COR-L47 (cell line): Measurements from ENCODE around the gene DOCK2.
"Not testable (repeated sequence)": the region's sequence is repeated elsewhere in the genome, so short reads cannot be mapped to it uniquely, and the experiment has no call there.

Experiments used
- DNase-seq: peaks from one replicate; lab custom pipeline; 2025; lab: John Stamatoyannopoulos, UW

DOCK2 gene

DNA sequence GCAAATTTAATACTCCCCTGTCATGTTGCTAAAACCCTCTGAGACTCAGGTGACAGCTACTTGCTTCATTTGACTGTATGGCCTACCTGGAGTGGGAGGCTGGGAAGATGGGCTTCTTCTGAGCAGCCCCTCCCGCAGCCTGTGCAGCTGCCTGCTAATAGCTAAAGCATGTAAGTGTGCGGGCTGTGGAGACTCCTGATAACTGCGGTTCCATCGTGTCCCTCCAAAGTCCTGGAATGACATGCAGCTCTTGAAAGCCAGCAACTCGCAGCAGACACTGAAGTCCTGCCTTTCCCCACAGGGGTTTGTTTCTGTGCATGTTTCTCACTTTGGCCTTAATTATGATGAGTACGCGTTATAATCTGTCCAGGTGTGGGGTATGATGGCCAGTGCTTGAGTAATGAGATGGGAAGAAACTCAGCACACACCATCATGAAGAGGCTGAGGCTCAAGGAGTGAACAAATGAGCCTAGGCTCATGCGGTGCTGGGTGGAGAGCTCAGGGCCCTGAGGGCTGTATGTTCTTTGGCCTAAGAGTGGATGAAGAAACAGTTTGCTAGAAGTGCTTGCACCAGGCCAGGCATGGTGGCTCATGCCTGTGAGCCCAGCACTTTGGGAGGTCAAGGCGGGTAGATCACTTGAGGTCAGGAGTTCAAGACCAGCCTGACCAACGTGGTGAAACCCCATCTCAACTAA lies 119.1 kb downstream of the DOCK2 start:
- DNase-seq = no peak

DNA sequence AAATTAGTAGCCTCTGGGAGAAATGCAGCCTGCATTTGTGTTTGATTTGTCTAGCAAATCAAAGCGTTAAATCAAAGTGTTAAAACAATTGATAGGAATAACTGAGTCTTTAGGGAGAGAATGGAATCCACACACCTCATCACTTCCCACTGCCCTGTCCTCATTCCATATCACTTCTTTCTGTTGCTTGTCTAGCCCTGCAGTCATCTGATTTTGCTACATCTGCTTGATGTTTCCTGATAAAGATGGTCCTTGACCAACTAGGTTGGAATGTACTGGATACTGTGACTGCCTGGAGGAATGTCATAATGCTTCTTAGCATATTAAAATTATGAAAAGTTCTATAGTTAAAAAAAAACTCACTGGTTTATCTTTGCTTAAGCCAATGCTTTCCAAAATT lies 119.9 kb downstream of the DOCK2 start:
- DNase-seq = no peak

DNA sequence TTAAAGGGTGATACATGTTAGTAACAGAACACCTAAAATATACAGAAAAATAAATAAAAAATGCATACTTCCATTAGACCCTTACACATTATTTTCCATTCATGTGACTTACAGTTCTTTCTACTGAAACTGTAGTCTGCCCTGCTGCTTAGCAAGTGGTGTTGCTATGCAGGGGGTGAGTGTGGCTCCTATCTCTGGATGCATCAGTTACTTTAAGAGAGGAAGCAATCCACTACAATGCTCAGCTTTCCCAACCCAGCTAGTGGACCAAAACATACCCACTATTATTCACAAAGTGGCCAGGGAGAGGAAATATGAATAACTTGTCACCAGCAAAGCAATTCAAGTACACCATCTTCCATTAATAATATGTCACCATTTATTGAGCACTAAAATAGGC lies 121.8 kb downstream of the DOCK2 start:
- no peak for DNase-seq

DNA sequence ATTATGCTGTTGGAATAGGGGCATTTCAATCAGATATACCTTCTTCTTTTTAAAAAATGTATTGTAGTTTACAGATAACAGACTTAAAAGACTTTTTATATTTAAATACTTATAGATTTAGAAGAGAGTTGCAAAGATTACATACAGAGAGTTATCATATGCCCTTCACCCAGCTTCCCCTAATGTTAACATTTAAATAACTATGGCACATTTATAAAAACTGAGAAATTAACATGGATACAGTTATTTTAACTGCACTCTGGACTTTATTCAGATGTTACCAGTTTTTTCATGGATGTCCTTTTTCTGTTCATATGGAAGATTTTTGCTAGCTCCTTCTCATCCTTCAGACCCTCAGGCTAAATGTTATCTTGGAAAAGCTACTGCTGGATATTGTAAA lies 123.2 kb downstream of the DOCK2 start:
- no peak for DNase-seq

DNA sequence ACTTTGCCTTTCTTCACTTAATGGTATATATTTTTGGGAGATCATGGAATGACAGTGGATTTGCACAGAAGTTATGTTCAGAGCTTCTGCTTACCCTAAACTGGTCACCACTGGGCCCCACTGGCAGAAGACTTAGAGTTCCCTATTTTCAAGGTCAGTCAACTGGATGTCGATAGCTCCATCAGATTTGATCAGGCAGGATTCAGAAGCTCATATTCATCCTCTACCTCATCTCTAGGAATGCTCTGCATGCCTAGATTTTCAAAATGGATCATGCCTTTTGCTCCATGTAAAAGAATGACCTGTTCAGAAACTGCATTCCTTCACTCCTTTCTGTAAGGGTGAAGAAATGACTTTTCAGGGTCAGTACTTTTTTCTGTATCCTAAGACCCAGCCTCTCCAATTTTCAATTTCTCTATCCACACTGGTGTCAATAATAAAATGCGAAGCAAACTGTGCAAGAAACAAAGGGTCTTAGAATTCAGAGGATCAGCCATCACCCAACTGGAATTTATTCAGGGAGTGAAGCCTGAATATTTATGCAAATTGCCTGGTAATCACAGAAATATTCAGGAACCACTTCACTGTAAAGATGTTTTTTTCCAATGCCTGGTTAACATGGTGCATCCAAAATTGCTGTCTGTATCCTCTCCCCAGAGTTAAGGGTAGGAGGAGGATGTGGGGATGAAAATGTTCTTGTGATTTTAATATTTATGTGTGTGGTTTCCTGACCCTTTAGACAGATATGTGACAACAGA lies 125.4 kb downstream of the DOCK2 start:
- no peak for DNase-seq

DNA sequence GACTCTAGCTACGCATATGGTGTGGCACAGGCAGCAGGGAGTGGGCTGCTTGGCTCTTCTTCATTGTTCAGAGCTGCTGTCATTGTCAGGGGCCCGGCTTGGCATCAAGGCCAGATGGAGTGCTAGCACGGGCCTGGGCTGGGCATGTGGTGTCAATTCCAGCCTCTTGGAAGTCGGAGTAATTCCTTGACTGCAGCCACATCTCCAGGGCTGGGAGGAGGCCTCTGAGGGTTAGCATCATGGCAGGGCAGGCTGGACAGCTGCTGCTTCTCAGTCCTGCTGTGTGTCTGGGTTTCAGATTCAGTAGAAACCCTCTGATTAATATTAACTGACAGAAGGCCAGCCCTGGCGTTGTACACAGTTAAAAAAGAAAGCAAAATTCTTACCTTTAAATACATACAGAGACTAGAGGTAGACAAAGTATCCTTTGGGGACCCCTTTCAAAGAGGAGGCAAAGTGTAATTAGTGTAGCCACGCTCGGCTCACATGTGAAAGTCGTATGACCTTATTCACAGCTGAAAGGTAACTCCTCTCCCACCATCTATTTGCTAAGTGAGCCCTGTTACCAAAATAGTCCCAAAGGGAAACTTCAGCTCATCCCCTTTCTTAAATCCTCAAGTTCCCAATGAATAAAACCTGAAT lies 126.4 kb downstream of the DOCK2 start:
- no peak for DNase-seq

DNA sequence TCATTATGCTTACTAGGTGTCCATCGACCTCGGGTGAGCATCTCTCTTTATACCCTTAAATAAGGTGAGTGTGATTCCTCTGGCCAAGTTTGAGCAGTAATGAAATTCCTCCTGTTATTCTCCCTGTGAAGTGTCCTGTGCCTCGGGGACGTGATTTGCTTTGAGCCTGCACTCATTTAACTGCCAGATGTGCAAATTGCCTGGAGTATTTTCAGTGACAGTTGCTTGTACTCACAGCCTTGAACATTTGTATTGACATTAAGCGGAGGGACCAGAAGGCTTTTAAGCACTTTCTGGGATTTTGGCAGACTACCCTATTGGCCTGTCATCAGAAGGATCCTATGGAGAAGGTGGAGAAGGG lies 126.9 kb downstream of the DOCK2 start:
- no peak for DNase-seq

DNA sequence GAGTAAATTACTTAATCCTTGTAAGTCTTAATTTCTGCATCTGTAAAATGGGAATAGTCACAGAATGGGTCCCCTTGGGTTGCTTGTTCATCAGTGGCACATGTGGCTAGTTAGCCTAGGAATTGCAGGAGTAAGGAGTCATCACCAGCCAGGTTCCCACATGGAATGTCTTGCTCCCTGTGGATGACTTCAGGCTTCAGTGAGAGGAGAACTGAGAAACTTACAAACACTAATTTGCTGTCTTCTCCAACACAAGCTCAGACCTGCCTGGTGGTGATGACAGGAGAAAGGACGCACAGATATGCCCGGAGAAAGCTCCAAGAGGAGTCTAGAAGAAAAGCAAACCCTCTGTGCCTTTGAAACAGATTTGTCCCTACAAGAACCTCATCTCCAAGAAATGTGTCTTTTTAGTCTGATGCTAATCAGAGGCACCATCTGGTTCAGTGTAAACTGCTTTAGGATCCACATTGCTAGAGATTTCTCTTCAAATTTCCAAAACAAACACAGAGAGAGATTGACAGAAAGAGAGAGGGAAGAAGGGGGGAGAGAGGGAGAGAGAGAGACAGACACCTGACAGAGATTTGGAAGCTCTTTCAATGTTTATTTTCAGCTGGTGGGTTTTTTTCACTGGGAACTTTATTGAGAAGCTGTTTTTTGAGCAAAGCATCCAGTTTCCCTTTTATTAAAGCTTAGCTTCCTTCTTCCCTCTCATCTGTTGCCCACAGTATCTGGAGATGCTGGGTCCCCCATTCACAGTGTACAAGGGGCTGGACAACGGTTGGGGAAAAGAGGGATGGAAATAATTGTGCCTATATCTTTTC lies 128.3 kb downstream of the DOCK2 start:
- no peak for DNase-seq

DNA sequence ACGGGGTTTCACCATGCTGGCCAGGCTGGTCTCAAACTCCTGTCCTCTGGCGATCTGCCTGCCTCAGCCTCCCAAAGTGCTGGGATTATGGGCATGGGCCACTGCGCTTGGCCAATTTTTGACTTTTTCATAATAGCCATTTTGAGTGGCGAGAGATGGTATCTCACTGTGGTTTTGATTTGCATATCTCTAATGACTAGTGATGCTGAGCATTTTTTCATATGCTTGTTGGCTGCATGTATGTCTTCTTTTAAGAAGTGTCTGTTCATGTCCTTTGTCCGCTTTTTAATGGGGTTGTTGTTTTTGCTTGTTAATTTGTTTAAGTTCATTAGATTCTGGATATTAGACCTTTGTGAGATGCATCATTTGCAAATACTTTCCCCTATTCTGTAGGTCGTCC lies 129.9 kb downstream of the DOCK2 start:
- not testable (repeated sequence) for DNase-seq

DNA sequence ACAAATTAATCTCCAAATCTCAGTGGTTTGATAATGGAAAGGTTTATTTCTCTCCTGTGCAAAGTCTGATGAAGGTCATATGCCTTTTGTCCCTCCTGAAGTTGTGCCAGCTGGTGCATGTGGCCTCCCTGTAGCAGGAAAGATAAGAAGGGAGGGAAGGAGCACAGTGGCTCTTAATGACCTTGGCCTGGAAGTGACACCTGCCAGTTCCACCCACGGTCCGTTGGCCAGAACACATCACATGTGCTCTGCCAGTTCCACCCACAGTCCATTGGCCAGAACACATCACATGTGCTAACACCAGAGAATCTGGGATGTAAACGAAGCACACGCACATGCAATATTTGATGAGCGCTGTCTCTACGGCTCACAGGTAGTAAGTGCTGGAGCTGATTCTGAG lies 130.9 kb downstream of the DOCK2 start:
- DNase-seq = no peak

DNA sequence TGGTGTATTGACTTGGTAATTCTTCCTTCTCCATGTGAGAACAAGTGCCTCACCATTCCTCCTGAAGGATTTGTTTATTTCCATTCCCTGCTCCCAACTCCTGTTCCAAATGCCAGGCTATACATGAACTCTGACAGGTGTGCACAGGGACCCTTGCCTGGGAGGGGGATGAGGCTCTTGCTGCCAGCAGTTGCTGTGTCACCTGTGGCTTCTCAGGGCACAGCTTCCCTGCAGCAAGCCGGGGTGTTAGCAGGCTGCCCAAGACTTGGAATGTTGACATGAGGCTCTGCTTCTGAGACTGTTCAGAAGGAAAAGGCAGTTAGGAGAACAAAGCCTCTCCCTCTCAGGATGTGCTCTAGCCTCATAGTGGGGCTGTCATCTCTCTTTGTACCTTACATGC lies 131.3 kb downstream of the DOCK2 start:
- no peak for DNase-seq

DNA sequence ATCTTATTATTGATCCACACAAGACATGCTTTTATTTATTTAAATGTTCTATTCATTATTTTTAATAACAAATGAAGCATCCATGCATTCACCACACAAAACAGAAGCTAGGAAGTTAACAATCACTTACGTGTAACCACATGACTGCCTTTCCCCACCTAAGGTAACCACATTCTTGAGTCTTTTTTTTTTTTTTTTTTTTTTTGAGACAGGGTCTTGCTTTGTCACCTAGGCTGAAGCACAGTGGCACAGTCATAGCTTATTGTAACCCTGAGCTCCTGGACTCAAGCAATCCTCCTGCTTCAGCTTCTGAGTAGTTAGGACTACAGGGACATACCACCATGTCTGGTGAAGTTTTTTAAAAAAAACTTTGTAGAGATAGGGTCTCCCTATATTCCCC lies 133.0 kb downstream of the DOCK2 start:
- DNase-seq = no peak

DNA sequence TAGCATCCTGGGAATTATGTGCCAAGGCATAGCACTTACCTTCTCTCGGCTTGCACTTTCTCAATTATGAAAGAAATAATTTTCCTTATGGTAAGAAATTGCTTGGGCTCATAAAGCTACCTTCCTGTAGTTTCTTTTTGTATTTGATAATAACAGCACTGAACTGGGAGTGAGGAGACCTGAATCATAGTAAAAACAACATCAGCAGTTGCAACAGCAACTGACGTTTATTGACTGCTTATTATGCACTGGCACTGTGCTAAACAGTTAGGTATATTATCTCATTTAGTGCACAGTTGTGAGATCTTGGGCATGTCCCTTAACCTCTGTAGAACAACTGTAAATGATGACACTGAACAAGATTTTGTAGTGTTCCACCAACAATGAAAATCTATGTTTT lies 135.2 kb downstream of the DOCK2 start:
- no peak for DNase-seq

DNA sequence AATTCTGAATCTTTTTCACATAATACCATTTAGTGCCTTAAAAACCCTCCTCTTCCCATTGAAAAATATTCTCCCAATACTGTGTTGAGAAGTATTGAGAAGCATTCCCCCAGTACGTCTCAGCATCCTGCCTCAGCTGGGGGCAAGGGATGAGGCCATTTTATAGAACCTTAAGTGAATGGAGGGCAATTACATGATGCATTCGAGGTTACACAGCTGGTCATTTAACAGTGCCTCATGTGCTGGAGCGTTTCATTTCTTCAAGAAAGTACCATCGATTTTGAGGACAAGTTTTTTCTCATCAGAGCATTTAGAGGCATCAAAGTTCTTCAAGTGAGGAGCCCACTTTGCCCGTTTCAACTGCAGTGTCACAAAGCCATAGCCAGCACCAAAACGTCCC lies 135.6 kb downstream of the DOCK2 start:
- DNase-seq = no peak

DNA sequence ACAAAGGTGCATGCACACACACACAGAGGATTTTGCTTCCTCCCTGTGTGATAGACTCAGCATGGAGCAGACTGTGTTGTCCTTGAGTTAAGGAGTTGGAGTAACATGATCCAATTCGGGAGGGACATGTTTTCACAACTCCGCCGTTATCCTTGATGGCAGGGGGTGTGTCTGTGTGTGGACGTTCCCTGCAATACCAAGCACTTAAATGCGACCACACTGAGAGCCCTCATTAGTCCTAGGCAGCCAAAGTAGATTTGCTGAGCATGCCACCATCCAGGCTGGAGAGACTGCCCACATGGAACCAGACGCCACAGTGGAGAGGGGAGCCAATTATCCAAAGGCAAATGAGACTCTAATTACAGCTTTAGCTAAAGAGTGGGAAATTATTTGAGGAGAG lies 140.1 kb downstream of the DOCK2 start:
- peak; percentile 87 for DNase-seq

DNA sequence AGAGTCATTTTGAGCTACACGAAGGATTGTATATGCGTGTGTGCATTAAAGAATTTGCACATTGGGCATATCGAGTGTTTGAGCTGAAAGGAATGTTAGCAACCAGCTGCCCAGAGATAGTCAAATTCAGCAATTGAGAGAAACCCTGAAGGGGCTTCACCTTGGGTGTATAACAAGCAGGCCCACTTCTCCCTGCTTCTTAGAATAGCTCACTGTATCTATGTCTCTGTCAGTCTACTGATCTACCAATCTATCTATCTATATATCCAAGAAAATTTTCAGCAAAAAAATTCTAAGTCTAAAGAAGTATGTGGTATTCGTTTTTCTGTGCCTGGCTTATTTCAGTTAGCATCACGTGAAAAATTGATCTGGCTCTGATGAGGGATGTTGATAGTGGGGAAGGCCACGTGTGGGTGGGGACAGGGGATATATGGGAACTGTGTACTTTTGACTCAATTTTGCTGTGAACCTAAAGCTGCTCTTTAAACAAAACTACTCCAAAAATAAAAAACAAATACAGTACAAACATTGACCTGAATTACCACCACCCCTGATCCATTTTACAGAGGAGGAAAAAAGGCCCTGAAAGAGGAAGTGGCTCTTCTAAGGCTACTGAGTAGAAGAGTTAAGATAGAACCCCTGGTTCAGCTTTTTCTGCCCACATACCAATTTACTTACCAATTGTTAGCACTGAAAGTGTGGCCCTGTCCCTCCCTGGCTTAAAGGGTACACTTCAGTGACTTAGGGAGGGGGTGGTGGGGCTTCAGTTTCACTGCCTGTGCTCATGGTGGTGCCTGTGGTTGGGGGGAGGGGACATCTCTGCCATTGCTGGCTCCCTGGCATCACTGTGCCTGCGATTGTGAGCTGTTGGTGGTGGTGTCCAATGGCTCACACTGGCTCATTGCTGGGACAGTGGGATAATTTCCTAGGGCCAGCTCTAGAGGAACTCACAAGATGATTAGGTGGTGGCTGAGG lies 141.8 kb downstream of the DOCK2 start:
- no peak for DNase-seq

DNA sequence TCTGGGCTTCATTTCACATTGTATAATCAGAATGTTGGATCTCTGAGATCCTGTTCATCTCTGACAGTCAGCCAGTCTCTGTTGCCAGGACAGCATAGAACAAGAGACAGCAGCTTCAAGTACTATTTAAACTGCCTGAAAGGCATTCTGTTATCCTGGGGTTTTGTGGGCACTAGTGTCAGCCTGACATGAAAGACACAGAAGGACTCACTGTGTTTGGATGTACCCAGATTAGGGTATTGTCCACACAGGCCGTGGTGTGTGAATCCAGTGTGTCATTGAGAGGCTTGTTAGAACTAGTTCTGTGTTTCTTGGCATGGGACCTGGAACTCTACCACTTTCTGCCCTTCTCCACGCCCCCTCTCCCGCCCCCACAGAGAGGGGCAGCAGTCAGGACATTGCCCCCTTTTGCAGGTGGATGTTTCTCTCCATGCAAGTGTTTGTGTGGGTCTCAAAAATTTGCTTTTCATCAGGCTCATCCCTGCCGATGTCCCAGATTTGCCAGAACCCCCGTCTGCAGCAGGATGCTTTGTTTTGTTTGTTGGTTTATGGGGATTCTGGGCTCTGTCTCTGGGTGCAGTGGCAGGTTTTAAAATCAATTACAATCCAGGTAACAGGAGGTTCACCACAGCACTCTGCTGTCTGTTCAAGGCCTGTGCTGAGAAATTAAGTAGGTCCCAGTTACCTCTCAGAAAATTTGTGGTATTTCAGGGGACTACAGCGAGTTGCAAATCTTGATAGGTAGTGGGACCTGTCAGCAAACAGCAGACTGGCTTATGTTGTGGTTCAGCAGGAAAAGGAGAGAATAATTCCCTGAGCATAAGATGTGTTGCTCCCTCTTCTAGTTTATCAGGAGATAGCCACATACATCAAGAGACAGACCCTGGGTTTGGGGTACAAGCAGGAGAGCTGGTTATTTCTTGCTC lies 144.6 kb downstream of the DOCK2 start:
- no peak for DNase-seq

DNA sequence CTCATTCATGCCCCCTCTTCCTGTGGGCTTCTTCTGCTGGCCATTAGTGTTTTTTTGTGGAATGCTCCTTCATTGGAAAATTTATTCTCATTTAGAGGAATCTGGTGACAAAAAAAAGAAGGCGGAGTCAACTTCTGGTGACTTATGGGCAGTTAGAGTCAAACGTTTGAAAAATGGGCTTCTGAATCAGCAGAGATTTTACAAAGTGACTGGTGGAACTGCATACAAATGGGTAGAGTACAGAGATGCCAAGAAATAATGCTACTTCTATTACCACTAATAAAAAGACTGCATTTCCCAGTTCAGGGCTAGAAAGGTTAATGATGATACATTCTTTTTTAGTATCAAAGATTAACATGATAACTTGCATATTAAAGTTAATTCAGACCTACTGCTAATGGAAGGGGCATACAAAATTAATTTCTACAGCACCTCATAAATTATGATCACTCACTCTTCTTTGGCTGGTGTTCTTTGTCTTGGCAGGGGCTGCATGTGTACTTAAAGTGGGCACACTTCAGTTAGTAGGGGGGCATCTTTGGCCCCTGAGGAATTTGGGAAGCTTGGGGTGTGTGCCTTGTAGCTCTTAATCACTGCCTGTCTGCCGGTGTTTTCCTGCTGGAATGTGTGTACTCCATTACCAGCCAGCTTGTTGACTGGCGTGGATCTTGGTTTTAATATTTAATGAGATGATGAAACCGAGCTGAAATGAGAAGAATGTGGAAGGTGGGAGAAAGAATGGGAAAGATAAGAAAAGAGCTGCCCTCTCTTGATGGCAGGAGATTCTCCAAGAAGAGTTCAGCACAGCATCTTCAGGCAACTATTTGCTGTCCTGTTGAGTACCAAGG lies 148.9 kb downstream of the DOCK2 start:
- DNase-seq = no peak

DNA sequence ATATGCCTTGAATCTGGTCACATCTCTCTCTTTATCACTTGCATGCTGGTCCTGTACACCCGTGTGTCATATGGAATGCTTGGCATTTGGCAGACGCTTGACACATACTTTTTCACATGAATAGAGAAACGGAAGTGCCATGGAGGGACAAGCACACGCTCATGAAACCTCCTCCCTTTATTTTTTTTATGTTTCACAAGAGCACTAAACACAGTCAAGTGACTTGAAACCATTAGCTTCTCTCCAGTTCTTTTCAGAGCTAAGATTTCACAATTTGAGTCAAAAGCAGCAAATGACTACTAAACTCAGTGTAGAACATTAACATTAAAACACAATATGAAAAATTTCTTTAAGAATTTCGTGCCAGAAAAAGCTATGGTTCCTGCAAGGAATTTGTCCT lies 151.1 kb downstream of the DOCK2 start:
- DNase-seq = no peak
